HG03558 (cell line): ENCODE data around the gene CDH13.

Experiments
- ATAC-seq: cut with Tn5 transposase; IDR thresholded peaks from one replicate; pipeline ENCODE4 v1.9.1; 2021; ENCODE audit warnings: moderate number of reproducible peaks; ENCODE audit not compliant: unreplicated experiment; ENCODE audit errors: extremely low read depth

The CDH13 gene

DNA sequence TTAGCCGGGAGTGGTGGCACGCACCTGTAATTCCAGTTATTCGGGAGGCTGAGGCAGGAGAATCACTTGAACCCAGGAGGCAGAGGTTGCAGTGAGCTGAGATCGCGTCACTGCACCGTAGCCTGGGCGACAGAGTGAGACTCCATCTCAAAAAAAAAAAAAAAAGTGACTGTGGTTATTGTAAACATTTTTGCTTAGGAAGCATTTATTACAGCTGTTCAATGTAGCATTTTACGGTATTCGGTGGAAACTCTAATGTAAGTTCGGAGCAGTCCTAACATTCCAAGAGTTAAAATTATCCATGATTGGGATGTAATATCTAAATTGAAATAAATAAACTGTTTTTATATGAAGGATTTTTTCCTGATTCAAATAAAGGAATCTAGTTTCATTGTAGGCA, 926.2 kb downstream of the CDH13 start:
- no peak for ATAC-seq

DNA sequence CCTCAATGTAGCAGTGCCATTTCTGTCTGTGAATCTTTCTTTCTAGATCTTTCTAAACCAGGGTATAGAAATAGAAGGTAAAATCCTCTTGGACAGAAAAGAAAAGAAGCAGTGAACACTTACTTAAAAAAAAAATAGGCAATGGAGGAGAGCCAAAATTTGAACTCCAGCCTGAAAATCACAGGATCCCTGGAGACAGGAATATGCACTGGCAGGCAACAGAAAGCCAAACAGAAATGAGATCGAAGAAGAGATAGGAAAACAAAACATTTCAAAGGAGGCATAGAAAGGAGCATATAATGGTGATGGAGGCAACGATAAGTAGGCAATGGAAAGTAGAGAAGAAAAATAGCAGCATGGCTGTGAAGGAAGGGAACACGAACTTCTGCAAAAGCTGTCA, 927.3 kb downstream of the CDH13 start:
- no peak for ATAC-seq

DNA sequence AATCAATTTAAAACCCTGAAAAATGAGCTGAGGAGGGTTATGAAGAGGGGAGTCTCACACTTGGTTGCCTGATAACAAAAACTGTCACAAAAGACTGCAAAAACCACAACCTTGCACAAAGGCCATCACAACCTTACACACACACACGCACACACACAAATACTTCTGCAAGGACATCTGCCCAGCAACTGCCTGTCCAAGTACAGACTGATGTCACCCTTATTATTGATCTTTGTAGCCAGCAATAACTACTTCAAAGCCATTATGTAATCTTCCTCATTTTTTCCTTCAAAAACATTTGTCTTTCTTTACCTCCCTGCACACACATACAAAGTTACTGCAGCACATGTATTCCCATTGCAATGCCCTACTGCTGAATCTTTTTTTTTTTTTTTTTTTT, 927.8 kb downstream of the CDH13 start:
- ATAC-seq, result no peak

GRCh38 chr16:83561876-83562275, 935.1 kb downstream of the CDH13 start:
- no peak for ATAC-seq

DNA sequence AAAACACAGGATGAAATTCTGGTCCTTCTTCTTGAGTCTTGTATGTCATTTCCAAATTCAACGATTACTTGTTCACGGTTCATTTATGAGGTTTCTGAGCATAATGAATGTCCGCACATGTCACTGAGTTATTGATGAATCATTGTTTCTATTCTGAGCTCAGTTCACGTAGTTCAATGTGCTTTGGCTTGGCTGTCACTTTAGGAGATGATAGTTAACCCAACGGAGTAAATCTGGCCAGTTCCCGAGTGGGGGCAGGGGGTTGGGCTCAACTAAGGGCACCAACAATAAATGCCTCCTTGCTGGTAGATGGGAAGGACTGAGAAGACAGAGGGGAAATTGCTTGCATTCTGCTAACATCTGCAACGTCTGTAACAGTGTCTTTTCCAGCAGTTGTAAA, 941.6 kb downstream of the CDH13 start:
- no peak for ATAC-seq

DNA sequence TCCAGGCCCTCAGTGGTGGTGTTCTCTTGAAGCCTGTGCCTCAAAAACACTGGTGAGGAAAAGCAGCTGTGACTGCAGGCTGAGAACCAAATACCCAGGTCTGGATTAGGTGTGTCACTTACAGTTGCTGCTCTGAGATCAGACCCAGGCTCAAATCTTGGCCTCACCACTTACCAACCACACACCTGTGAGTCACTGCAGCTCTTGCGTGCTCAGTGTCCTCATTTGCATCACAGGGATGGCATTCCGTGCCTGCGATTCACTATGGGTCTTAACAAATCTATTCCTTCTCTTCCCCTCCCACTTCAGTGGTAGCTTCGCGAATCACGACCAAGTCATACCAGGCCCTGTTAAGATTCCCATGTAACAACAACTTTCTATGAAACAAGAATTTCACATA, 947.6 kb downstream of the CDH13 start:
- no peak for ATAC-seq

DNA sequence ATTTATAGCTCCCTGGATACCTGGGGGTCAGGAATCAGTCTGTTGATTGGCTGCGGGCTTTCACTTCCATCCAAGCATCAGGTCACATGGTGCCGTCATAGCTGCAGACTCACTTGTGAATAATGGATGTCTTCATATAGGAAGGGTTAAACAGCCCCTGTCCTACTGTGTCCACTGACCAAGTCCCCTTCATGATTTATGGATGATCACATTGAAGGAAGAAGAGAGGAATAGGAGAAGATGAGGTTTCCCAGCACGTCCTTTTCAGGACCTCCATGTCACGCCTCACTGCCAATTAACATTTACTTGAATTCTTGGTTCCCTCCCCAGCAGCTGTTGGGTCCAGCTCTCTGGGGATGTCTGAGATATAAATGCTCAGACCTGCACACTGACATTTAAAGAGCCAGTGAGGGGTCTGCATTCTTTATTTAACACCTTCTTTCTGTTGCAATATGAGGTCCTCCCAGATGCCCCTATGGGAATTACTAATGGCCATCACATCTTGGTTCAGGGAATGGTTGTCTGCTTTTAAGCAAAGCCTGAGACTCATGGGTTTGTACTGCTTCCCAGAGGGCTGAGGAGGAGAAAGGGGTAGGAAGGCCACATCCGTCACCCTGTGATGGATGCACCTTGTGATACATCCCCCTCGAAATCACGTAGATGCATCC, 950.4 kb downstream of the CDH13 start:
- ATAC-seq, result no peak

DNA sequence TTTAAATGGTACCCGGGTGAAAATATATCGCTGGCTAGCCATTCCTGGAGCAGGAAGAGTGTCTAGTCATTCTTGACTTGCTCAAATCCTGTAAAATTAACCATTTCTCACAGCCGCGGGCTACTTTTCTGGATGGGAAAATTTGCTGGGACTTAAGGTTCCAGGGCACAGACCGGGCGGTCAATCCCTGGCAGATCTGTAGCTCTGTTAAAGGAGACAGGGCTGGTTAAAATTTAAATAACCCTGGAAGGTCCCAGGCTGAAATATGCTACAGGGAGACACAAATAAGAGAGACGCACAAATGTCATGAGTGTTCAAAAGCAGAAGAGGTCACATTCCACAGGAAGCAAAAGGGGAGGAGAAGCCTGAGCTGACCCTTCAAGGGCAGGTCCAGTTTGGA, 951.4 kb downstream of the CDH13 start:
- ATAC-seq, result no peak

DNA sequence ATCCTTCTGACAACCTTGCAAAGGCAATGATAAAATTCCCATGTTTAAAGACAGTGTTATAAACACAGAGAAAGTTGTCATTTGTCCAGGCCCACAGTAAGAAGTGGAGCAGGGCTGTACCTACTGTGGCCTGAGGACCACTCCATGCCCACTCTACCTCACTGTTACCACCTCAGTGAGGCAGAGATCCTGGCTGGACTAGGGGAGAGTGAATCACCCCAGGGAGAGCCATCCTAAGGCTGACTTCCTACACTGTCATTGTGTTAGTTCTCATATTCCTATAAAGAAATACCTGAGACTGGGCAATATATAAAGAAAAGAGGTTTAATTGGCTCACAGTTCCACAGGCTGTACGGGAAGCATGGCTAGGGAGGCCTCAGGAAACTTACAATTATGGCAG, 952.3 kb downstream of the CDH13 start:
- ATAC-seq, result no peak

GRCh38 chr16:83579436-83579835, 952.7 kb downstream of the CDH13 start:
- ATAC-seq, result no peak

DNA sequence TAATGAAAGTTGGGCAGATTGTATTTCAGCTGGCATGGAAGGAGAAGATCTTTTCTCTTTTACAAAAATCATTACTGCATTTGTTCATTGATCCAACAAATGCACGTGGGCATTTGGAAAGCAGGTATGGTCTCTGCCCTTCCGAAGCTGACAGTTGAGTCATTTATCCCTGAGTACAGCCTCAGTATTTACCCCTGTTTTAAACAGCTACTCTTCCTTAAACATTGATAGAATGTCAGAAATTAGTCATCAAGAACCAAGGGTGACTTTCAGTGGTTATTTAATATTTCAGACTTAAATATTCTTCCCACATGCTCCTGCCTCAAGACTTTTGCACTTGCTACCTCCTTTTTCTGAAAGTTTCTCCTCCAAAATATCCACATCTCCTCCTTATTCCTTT, 954.3 kb downstream of the CDH13 start:
- no peak for ATAC-seq

- ATAC-seq, result no peak
Observed at GRCh38 chr16:83581994-83582747, 955.4 kb downstream of the CDH13 start.

- ATAC-seq, result no peak
Observed at GRCh38 chr16:83586036-83586435, 959.3 kb downstream of the CDH13 start.

DNA sequence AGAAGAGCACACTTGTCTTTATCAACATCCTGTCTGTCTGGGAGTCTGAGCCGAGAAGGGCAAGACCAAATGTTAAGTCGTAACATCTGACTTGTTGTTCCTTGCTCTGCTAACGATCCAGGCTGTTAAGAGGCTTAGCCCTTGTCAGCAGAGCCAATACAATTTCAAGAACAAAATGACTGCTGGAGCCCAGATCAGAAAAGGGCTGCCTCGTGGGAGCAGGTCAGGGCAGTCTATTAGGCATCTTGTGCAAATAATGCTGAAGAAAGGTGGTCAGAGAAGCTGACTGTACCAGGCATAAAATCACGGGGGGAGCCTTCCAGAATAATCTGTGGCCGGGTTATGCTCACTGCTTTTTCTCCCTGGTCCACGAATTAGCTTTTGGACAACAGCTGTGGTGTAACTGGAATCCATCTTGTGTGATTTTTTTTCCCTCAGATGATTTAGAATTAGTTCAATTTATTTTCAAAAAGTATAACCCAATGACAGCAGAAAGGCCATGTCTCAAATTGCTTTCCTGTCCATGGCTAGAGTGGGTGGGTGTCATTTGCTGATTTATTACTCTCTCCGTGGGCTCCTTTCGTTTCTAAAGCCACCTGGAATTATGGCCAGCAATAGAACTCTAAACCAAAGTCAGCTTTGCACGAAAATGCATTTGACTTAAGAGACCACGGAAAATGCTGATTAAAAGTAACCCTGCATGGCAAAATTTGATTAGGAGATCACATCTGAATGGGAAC, 959.9 kb downstream of the CDH13 start:
- ATAC-seq, result no peak

- ATAC-seq, result no peak
Observed at GRCh38 chr16:83587201-83587600, 960.4 kb downstream of the CDH13 start.

- no peak for ATAC-seq
Observed at GRCh38 chr16:83588070-83588469, 961.3 kb downstream of the CDH13 start.

- ATAC-seq, result no peak
Observed at GRCh38 chr16:83589576-83589975, 962.8 kb downstream of the CDH13 start.

DNA sequence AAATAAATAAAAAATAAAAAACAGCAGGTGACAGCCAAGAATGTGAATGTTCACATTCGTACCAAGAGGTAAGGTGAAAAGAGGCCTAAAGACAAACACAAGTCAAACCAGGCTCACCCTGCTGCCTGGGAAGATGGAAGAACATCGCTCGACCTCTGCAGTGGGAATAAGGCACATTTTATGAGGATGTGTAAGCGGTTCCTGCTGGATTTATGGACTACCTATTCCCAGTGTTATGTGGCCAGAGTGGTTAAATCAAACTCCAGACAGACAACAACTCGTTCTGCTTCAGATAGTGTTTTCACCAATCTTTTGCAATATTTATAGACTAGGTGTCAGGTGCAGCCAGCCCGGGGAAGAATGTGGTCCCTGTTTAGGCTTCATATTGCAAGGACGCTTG, 966.0 kb downstream of the CDH13 start:
- ATAC-seq, result no peak

DNA sequence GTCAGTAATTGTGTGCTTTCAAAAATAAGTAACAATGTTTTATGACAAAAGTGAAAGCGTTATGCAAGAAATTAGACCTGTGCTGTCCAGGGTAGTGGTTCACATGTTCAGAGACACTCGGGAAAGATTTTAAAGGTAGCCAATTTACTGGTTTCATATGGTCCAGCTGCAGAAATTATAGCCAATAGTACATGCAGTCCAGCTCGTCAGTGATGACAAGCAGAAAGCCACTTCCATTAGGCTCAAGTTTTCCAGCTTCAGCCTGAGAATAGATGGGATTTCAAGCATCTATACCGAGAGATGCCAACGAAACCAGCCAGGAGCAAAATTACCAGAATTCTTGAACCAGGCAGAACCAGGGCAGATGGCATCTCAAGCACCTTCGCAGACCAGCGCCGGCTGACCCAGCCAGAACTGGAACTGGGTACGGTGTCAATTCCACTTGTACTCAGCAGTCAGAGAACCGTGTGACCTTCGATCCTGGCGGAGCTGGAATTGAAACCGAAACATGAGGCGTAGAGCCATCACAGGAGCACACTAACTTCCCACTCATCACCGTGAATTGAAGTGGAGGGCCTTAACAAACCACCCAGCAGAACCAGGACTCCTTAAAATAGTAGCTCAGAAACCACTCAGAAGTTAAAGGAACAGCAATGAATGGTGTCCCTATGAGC, 973.2 kb downstream of the CDH13 start:
- no peak for ATAC-seq

GRCh38 chr16:83602761-83603722, 976.3 kb downstream of the CDH13 start:
- ATAC-seq, result no peak
